HepG2 (cell line): Measurements from ENCODE around the gene PCYT2. TPM values are rescaled to one million over a fixed set of nuclear protein-coding genes. Genes with fewer than 3 reads are reported as not detected.
A peak's percentile ranks its signal among the peaks of the same experiment; 100 is the strongest.

ENCODE experiments used
- HOXA5 ChIP-seq: sonication (generic); formaldehyde crosslinking; IDR thresholded peaks from 2 replicates; pipeline ENCODE4 v1.4.0; 2020; ENCODE audit warnings: missing genetic modification reagents
- LRRFIP1 ChIP-seq: sonication (generic); formaldehyde crosslinking; conservative IDR thresholded peaks from 2 replicates; pipeline ENCODE4 v1.4.0; 2020; ENCODE audit warnings: missing genetic modification reagents
- MED1 ChIP-seq: sonication (generic); formaldehyde crosslinking; IDR thresholded peaks from 2 replicates; pipeline ENCODE4 v1.4.0; 2020; ENCODE audit warnings: missing genetic modification reagents
- NFIB ChIP-seq: sonication (generic); formaldehyde crosslinking; IDR thresholded peaks from 2 replicates; pipeline ENCODE4 v1.9.0; 2021; ENCODE audit warnings: missing genetic modification reagents, mild to moderate bottlenecking, borderline replicate concordance
- NPAS2 ChIP-seq: sonication (generic); formaldehyde crosslinking; IDR thresholded peaks from 2 replicates; pipeline ENCODE4 v1.8.0; 2022; ENCODE audit warnings: mild to moderate bottlenecking, missing genetic modification reagents, borderline replicate concordance
- SUZ12 ChIP-seq: fragments of 150-350 bp; IDR thresholded peaks from 2 replicates; pipeline ENCODE4 v1.6.1; 2014; ENCODE audit warnings: low read depth, low read length
- ZBTB8A ChIP-seq: sonication (generic); formaldehyde crosslinking; IDR thresholded peaks from 2 replicates; pipeline ENCODE4 v1.4.0; 2020; ENCODE audit warnings: mild to moderate bottlenecking, low read depth, missing genetic modification reagents, borderline replicate concordance
- ZHX2 ChIP-seq, 2 experiments: sonication (generic) in 1 of 2; formaldehyde crosslinking in 1 of 2; IDR thresholded peaks; 2 replicates each; pipeline versions ENCODE4 v1.6.1 to v1.9.0; 2014 to 2022; ENCODE audit warnings: antibody characterized with exemption in 1 of 2, borderline replicate concordance in 1 of 2, inconsistent platforms in 1 of 2, low read depth in 1 of 2, missing genetic modification reagents in 1 of 2
- ZNF138 ChIP-seq: sonication (generic); formaldehyde crosslinking; IDR thresholded peaks from 2 replicates; pipeline ENCODE4 v1.5.0; 2020; ENCODE audit warnings: mild to moderate bottlenecking, low read depth, missing genetic modification reagents
- ZNF234 ChIP-seq: sonication (generic); formaldehyde crosslinking; conservative IDR thresholded peaks from 2 replicates; pipeline ENCODE4 v1.5.1; 2020; ENCODE audit warnings: mild to moderate bottlenecking, missing genetic modification reagents
- ZNF274 ChIP-seq: sonication (generic); formaldehyde crosslinking; IDR thresholded peaks from 2 replicates; pipeline ENCODE4 v1.5.1; 2020; ENCODE audit warnings: mild to moderate bottlenecking, missing genetic modification reagents
- ZNF556 ChIP-seq: sonication (generic); formaldehyde crosslinking; IDR thresholded peaks from 2 replicates; pipeline ENCODE4 v1.4.0; 2020; ENCODE audit warnings: mild to moderate bottlenecking, missing genetic modification reagents, borderline replicate concordance
- ZNF570 ChIP-seq: sonication (generic); formaldehyde crosslinking; IDR thresholded peaks from 2 replicates; pipeline ENCODE4 v1.4.0; 2020; ENCODE audit warnings: mild to moderate bottlenecking, missing genetic modification reagents, borderline replicate concordance
- ZNF652 ChIP-seq: IDR thresholded peaks from 2 replicates; pipeline ENCODE4 v1.6.1; 2016; ENCODE audit warnings: low read depth, borderline replicate concordance
- ZNF770 ChIP-seq: sonication (generic); formaldehyde crosslinking; IDR thresholded peaks from 2 replicates; pipeline ENCODE4 v1.5.0; 2020; ENCODE audit warnings: mild to moderate bottlenecking, missing genetic modification reagents
- ZNF780A ChIP-seq: sonication (generic); formaldehyde crosslinking; IDR thresholded peaks from 2 replicates; pipeline ENCODE4 v1.8.0; 2022; ENCODE audit warnings: mild to moderate bottlenecking, missing genetic modification reagents, moderate library complexity
- ZNF788 ChIP-seq: sonication (generic); formaldehyde crosslinking; IDR thresholded peaks from 2 replicates; pipeline ENCODE4 v1.5.0; 2020; ENCODE audit warnings: mild to moderate bottlenecking, missing genetic modification reagents, borderline replicate concordance
- ZNF879 ChIP-seq: sonication (generic); formaldehyde crosslinking; IDR thresholded peaks from 2 replicates; pipeline ENCODE4 v1.8.1; 2023; ENCODE audit warnings: missing genetic modification reagents
- polyA plus RNA-seq, 8 experiments: library from polyadenylated mRNA; depleted of rRNA in 3 of 8; stranded (reverse) in 7 of 8; unstranded in 1 of 8; fragments of >200 nt; fragmentation: Illumina TruSeq in 4 of 8; extraction: Trizol in 4 of 8; gene quantifications; 2 replicates each; pipeline versions ENCODE4 v1.2.1 to v1.2.3, GENCODE V29; 2011 to 2016; ENCODE audit warnings: low read depth in 4 of 8, missing spikeins in 1 of 8, mixed read lengths in 1 of 8; ENCODE audit not compliant: insufficient read depth in 1 of 8
- total RNA-seq, 5 experiments: library from RNA; depleted of rRNA; stranded (reverse); fragments of >200 nt; fragmentation: Illumina TruSeq; extraction: Trizol; gene quantifications; 2 replicates each; pipeline ENCODE4 v1.2.3, GENCODE V29; 2016; ENCODE audit warnings: low read depth in 1 of 5

PCYT2 gene
- total and polyA plus RNA-seq, 2 of the 13 experiments (the other 11 are each of a cell fraction or from before 2014, with no cell fraction given), result 147 to 297 TPM

GRCh38 chr17:81859906-81860755 is 51.1 kb downstream of the PCYT2 start, which contains the start of gene P4HB (continued):
- TF ChIP-seq ZHX2 (IDR thresholded peaks at IDR 0.05; ENCODE audit: low read depth) (no peak), ZHX2 (CRISPR knock-in tag; IDR thresholded peaks at IDR 0.05; ENCODE audit: borderline replicate concordance) (no peak; the same call in 1 of the 2 replicates), ZNF234 (CRISPR knock-in tag) (no peak), ZNF652 (no peak), ZNF556 (CRISPR knock-in tag) (no peak; the same call in 1 of the 2 replicates), SUZ12 (no peak), NPAS2 (CRISPR knock-in tag) (no peak), ZNF780A (CRISPR knock-in tag) (no peak), ZNF570 (no peak), NFIB (CRISPR knock-in tag) (no peak), ZNF770 (CRISPR knock-in tag) (peak; percentile 15; the same call in 1 of the 2 replicates), ZBTB8A (CRISPR knock-in tag) (no peak), ZNF879 (0 out of 2 replicates have a peak, but pooled peaks have one; percentile 8), MED1 (CRISPR knock-in tag) (no peak), ZNF274 (CRISPR knock-in tag) (no peak; the same call in 1 of the 2 replicates), HOXA5 (CRISPR knock-in tag) (no peak), ZNF788 (CRISPR knock-in tag) (peak; percentile 27; the same call in 1 of the 2 replicates), LRRFIP1 (CRISPR knock-in tag) (no peak), ZNF138 (CRISPR knock-in tag) (0 out of 2 replicates have a peak, but pooled peaks have one; percentile 48)
